ENCODE measurements around the gene ZNF710.

The ZNF710 gene

DNA sequence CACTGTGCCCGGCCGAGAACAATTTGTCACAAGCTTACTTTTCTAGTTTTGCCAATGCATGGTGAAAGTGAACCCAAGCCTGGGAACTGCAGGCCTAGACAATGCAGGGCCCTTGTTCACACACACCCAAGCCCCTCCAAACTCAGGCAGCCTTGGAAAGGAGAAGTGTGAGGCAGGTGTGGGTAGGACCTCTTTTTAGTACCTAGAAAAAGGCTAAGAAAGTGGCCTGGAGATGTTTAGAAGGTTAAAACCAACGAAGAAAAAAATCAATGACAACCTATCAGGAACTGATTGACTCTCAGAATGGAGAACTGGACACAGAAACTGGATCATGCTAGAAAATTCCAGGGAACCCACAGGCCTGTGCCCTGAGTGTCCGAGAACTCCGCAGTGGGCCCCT is 82.3 kb downstream of the ZNF710 start:
- DNase-seq, result no peak

DNA sequence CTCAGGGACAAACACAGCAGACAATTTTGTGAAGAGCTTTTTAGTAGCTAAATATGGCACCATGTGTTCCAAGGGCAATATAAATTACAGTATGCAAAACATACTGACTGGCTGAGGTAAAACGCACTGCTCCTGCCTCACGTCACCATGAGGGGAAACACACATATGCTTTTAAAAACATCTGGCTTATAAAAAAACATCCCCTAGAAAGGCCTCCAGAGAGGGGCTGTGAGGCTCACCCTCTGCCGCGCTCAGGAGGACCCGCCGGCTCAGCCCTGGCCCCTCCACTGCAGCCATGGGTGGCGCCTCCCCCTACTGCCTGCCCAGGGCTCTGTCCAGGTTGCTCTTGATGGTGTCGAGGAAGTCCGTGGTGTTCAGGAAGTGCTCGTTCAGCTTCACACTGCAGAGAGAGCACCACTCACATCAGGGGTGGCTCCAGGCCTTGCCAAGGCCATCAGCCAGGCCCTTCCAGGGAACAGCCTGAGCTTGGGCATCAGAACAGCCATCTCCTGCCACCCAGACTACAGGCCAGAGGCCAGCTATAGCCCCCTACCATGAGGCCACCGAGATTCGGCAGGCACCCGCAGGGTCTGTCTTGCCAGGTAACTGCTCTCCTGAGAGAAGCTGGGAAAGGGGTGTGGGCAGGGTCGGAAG is 83.0 kb downstream of the ZNF710 start:
- DNase-seq, result no peak

DNA sequence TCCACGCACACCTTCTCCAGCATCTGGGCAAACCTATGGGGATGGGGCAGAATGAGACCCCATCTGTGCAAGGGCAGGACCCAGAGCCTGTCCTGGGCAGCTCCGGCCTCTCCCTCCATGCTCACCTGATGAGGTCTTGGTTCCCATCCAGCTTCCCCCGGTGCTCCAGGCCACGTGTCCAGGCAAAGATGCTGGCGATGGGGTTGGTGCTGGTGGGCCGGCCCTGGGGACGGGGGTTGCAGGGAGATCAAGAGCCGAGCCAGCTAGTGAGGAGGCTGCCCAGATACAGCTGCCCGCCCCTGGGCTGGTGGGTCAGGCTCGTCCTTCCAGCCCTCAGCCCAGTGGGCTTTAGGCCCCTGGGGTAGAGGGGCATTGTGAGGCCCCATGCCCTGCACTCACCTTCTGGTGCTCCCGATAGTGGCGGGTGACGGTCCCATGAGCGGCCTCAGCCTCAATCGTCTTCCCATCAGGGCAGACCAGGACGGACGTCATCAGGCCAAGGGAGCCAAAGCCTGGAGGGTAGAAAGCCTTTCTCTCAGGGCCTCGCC is 83.8 kb downstream of the ZNF710 start:
- no peak for DNase-seq

DNA sequence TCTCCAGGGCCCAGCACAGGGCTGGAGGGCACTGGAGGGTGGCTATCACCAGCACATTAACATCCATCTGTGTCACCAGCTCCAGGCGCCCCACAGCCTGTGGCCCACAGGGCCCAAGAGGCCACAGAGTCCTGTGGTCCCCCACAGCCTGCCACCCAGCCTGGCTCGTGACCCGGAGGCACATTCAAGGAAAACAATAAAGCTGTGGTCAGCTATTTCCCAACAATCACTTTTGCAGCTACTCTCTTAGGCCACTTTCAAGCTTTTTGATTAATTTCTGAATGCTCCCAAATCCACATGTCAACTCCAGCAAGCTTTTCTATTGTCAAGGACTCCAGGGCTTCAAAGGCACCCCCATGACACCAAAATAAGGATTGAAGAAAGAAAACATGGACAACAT is 84.4 kb downstream of the ZNF710 start:
- no peak for DNase-seq

DNA sequence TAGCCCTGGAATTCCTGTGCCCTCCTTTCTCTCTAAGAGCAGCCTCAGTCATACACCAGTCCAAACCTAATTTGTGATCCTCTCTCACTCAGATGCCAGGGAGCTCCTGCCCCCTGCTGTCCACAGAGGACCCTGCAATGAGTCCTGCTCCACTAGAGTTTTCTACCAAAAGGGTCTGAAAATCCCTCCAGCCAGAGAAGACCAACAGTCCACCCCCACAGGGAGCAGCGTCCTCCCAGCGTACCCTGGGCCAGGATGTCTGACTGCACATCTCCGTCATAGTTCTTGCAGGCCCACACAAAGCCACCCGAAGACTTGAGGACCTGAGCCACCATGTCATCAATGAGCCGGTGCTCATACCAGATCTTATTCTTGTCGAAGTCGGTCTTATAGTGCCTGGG is 85.7 kb downstream of the ZNF710 start:
- peak; percentile 53 for DNase-seq

DNA sequence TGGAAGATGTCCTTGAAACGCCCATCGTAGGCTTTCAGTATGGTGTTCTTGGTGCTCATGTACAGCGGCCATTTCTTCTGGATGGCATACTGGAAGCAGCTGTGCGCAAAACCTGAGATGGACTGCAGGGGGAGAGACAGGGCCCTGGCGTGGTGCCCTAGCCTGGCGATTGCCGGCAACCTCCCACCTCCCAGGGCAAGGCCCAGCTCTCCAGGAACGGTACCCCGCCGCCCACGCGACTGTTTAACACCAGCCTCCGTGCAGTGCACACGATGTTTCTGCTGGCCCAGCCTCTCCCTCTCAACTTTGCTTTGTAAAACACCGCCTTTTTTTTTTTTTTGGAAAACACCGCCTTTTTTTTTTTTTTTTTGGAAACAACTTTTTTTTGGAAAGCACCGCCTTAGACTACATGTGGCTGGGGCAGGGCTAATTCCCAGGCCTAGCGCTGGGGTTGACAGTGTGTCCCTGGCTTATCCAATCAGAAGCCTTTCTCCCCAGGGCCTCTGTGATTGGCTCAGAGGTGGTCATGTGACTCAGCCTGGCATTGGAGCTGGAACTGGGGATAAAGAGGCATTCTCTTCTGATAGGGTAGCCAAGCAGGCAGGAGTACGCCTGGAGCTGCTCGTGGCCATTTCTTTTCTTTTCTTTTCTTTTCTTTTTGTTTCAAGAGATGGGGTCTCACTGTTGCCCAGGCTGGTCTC is 86.5 kb downstream of the ZNF710 start:
- DNase-seq, result no peak

DNA sequence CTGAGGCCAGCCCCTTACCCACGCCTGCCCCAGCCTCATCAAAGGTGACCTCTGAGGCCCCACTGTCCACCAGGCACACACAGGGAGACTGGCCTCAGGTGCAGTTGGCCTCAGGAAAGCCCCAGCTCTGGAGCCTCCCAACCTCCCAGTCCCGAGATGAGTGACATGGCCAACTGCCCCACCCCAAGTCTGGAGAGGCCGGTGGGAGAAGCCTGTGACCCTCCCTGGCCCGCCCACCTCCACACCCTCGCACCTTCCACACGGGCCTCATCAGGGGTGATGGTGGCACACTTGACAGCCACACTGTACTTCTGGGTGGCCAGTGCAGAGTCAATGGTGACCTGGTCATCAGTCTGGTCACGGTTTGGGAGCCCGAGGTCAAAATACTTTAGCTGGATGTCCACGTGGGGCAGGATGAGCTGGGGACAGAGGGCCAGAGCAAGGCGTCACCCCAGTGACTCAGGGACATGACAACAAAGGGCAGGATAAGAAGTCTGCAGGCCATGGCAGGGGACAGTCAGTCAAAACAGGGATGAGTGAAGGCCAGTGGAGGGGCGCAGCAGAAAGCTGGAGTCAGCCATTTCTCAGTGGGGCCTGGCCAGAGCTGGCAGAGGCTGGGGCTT is 89.2 kb downstream of the ZNF710 start:
- DNase-seq, result no peak

DNA sequence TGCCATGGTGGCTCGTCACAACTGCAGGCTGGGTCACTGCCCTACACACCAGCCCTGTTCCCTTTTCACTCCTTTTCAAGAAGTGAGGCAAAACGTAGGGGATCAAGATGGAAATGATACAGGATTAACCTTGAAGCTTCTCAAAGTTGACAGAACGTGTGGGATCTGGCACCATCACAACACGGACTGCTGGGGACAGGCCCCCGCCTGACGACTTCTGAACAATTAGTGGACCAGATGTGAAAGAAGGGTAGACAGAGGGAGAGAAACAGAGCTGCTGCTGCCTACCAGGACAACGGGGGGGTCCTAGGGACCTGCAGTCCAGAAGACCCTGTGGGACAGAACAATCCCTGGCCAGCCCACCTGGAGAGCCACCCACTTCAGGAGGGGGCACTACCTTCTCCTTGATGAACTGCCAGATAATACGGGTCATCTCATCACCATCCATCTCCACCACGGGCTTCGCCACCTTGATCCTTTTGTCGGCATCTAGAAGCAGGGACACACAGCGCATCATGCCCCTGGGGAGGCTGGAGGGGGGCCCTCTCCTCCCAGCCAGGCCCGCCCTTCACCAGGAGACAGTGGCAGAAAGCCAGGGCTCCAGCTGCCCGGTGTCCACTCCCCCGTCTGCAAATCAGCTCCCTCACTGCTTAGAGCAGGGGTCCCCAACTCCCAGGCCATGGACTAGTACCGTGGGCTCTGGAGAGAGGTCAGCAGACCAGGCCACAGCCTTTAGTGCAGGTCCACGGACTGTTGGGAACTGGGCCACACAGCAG is 90.2 kb downstream of the ZNF710 start:
- no peak for DNase-seq

DNA sequence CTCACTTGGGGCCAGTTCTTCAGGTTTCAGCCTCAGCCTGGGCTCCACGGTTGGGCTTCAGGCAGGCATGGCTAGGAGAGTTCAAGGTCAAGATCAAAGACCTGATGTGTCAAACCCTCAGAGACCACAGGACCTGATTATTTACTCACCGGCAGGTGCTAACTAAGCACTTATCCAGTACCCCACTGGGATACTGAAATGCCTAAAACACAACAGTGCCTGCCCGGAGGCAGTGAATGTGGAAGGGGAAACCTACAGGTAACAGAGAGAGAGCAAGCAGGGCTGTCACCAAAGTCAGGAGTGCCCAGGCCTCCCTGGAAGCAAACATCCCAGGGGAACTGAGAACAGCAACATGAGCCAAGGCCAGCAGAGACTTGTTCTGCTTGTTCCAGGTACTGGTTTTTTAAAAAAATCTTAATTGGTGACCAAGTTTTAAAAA is 94.4 kb downstream of the ZNF710 start:
- no peak for DNase-seq

DNA sequence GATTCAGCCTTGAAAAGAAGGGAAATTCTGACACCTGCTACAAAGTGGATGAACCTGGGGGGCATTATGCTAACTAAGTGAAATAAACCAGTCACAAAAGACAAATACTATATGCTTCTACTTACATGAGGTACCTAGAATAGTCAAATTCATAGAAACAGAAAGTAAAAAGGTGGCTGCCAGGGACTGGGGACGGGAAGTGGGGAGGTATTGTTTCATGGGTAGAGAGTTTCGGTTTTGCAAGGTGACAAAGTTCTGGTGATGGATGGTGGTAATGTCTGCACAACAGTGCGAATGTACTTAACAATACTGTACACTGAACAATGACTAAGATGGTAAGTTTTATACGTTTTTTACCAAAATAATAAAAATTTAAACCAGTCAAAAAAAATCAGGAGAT is 96.4 kb downstream of the ZNF710 start:
- DNase-seq, result peak; percentile 55

DNA sequence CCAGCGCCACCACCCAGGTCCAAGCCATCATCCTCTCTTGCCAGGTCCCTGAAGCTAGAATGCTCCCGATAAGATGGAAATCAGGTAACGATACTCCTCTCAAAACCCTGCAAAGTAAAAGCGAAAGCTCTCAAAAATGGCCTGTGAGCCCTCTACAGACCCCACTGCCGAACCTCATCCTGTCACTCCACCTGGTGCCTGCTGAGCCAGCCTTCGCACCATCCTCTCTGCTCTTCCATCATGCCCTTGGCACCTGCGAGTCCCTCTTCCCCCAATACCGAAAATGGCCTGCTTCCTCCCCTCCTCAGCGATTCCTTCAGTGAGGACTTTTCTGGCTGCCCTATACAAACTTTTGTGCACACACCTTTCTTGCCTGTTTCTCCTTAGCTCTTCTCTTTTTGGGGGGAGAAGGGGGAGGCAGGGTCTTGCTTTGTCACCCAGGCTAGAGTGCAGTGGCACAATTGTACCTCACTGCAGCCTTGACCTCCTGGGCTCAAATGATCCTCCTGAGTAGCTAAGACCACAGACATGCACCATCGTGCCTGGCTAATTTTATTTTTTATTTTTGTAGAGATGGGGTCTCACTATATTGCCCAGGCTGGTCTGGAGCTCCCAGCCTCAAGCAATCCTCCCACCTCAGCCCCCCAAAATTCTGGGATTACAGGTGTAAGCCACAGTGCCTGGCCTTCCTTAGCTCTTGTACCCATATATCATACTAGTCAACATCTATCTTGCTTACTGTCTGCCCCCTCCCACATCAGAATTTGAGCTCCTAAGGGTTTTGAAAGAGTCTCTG is 98.1 kb downstream of the ZNF710 start:
- peak; percentile 43 for DNase-seq

DNA sequence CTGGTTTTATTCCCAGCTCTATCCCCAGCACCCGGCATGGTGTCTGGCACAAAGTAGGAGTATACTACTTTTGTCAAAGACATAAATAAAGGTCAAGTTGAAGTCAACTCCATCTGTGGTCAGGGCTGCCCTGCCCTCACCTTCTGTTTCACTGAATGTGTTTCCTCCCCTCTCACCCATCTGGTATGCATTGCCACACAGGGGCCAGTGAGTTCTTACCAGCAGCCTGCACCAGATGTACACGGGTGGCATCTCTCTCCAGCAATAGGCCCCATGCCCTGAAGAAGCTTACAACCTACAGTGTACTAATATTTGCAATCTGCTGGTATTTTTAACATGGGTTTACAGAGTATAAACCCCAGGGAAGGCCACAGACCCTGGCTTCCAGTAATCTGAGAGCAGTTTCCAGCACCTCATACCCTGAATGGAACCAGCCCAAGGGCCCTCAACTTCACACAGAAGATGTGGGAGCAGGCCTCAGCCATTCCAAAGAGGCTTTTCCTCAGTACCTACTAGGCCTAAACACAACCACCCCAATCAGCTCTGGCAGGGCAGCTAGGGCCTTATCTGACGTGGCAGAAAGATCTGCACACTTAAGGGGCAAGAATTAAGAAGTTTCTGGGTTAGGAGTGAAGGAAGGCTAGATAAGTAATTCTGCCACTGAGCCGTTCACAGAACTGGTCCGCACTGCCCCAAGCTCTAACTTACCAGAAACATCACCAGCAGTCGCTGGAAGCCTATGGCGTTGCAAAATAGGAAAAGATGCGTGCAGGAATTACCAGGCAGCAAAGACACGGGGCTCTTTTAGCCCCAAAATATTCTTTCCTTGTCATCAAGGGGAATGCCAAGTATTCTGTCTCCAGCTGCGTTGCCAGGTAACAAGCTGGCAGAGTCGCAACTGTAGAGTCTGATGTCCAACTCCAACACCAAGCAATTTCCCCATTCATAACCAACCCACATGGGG is 99.0 kb downstream of the ZNF710 start:
- no peak for DNase-seq

DNA sequence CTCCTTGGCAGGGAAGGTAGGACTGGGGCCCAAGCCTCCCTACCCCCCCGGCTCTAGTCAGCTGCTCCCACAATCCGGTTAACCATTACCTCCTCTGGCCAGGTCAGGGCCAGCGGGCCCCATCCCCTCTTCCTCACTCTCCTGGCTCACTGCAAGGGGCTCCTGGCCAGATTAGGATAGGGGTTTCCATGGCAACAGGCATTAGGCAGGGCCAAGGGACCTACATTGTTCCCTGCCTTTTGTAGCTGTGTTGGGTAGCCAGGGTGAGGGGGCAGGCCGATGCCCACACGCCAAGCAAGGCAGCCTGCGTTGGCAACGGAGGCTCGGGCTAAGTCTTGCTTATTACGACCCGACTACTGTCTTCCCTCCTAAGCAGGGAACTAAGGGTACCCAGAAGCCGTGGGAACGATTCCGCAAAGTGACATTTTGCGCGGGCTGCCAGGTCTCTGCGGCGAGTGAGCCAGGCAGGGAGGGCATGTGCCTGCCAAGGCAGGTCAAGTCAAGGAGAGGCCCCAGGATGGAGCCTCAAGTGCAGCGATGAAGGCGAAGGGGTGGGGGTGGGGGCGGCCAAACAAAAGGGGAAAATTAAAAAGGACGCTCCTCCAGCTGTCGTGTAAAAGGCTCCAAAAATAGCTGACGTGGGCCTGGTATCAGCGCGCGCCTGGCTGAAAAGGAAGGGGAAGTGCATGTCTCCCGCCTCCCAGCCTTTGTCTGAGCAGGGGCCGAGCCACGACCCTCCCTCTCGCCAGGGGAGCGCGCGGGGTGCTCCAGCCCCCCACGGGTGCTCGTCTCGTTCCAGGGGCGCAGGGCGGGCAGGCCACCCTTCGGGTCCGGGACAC is 100.2 kb downstream of the ZNF710 start:
- DNase-seq, result no peak

DNA sequence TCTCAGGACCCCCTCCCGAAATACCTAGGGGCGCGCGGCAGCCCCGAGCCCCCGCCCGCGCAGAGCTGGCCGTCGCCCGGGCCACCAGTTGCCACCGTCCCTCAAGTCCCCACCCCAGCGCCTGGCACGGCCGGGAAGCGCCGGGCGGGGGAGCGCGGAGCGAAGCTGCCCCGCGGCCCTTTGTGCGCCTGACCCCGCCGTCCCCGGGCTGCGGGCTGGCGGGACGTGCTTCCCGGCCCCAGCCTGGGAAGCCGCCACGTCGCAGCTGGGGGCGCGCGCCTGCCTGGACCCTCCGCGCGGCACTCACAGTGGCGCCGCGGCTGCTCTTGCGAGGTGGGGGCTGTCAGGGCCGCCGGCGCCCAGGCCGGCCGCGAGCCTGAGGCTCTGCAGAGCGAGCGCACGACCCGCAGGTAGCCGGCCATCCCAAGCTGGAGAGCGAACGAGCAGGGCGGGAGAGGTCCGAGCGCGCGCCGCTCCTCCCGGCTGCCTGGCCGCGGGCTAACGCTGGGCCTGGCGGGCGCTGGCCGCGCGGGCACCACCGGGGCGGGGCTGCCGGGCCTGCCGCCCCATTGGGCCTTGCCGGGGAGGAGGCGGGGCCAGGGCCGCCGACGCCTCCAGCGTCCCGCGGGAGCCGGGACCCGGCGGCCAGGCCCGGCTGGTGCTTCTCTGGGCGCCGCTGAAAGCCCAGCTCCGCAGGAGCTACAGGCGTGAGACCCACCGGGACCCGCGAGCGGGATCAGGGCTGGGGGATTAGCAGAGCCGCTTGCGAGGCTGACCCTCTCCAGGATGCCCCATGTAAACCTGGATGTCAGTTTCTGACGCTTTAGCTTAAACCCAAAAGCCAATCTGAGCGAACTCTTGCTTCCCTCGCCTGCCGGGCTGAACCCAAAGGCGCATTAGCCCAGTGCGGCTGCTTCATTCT is 101.1 kb downstream of the ZNF710 start, which contains the start of gene IDH2:
IDH2 (minus strand) TSS at position 500 of the 922 bp plus-strand sequence; CDS start at position 422, 78 bp downstream.
- DNase-seq, result peak; percentile 64

DNA sequence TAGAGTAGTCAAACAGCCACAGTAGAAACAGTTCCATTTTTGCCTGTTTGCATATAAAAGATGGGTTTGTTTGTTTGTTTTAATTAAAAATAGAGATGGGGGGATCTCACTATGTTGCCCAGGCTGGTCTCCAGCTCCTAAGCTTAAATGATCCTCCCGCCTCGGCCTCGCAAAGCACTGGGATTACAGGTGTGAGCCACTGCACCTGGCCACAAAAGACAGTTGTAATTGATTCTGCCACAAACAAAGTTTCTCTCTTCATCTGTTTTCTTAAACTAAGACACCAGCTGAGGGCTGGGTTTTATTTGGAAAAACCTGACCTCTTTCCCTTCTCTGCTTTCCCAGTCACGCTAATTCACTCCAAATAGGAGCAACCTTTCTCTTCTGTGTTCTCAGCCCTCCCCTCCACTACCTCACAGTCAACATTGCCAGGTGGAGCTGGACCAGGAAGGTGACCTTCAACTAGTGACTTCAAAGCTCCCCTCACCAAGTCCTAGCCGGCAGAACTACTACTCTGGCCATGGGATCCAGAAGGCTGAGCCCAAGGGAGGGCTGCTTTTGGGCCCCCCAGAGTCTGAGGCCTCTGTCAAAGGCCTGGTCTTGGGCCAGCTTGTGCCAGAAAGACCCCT is 102.7 kb downstream of the ZNF710 start:
- no peak for DNase-seq

DNA sequence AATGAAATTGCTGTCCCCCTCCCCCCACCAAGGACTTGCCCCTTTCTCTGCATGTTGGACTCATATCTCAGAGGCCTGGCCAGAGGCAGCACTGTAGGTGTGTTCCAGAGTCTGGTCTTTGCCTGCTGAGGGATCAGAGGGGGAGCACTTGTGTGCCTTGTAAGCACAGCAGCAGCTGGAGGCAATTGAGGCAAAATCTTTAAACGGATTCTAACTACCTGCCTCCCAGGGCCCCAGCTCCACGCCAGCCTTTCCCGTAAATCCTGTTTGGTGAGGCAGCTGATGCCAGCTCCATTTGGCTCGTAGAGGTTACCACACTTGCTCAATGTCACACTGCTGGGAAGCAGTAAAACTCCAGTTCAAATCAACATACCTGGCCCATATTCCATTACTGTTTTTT is 103.4 kb downstream of the ZNF710 start:
- no peak for DNase-seq

DNA sequence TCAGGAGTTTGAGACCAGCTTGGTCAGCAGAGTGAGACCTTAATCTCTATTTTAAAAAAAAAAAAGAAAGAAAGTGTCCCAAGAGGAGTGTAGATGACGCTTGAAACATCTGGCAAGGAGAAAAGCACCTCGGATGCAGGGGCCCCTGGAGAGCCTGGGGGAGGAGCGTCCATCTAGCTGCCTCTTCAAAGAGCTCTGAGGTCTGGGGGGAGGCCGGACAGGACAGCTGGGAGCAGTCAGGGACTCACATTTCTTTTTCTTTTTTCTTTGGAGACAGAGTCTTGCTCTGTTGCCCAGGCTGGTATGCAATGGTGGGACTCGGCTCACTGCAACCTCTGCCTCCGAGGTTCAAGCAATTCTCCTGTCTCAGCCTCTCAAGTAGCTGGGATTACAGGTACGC is 104.4 kb downstream of the ZNF710 start:
- DNase-seq, result no peak

DNA sequence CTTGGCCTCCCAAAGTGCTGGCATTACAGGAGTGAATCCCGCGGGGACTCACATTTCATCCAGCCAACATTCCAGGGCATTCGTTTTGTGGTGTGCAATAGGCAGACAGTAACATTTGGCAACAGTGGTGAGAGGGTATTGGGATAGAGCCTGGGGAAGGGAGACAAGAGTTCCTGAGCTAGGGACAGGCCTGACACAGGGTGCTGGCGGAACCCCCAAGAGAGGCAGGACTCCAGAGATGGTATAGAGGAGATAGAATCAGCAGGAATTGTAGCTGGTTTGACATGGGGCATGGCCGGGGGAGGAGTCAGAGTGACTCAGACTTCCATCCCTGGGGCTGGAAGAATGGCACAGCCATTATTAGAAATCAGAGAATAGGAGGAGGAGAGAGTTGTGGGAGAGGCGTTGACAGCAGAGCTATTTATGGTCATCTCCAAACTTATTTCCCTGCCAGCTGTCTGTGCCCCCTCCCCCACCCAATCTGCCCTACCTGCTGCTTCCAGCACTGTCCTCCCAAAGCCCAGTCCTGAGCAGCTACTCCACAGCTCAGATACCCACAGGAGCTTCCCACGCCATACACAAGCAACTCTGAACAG is 105.5 kb downstream of the ZNF710 start:
- DNase-seq, result no peak
